ENCODE measurements around the gene BANF1. TPM values are rescaled to one million over a fixed set of nuclear protein-coding genes. Genes with fewer than 3 reads are reported as not detected.

The BANF1 gene
- total and polyA plus RNA-seq, 2 of the 13 experiments (the other 11 are each of a cell fraction or from before 2014, with no cell fraction given), result 40.5 to 86.5 TPM

- TF ChIP-seq ZBTB25 (CRISPR knock-in tag; IDR thresholded peaks at IDR 0.05), result no peak
- TF ChIP-seq ZNF30 (CRISPR knock-in tag; IDR thresholded peaks at IDR 0.05), result no peak
- TF ChIP-seq ZNF124 (CRISPR knock-in tag; IDR thresholded peaks at IDR 0.05), result no peak
- no peak for TF ChIP-seq ZSCAN29 (CRISPR knock-in tag; conservative IDR thresholded peaks at IDR 0.05)
- peak in 1 of 2 experiments; percentile 76; a peak in 3 of 4 replicates for TF ChIP-seq POLR2A (IDR thresholded peaks at IDR 0.05; ENCODE audit: insufficient read depth in 1 of 2, low read depth in 2 of 2, low read length in 2 of 2)
- no peak for TF ChIP-seq HNRNPH1 (optimal IDR thresholded peaks at IDR 0.05; ENCODE audit: low read depth, low read length)
- TF ChIP-seq FOSL1 (CRISPR knock-in tag; IDR thresholded peaks at IDR 0.05; ENCODE audit: borderline replicate concordance), result no peak
- no peak for TF ChIP-seq ZNF737 (CRISPR knock-in tag; IDR thresholded peaks at IDR 0.05; ENCODE audit: borderline replicate concordance)
- TF ChIP-seq MATR3 (CRISPR knock-in tag; IDR thresholded peaks at IDR 0.05), result no peak
- no peak for TF ChIP-seq ZBTB14 (CRISPR knock-in tag; IDR thresholded peaks at IDR 0.05)
- TF ChIP-seq ZNF552 (CRISPR knock-in tag; IDR thresholded peaks at IDR 0.05; ENCODE audit: borderline replicate concordance), result no peak
- TF ChIP-seq PHF20 (CRISPR knock-in tag; IDR thresholded peaks at IDR 0.05), result no peak
- TF ChIP-seq ZSCAN5A (CRISPR knock-in tag; IDR thresholded peaks at IDR 0.05; ENCODE audit: borderline replicate concordance), result no peak
- TF ChIP-seq YEATS4 (CRISPR knock-in tag; IDR thresholded peaks at IDR 0.05; ENCODE audit: borderline replicate concordance), result no peak
- TF ChIP-seq DNMT1 (CRISPR knock-in tag; IDR thresholded peaks at IDR 0.05), result no peak
- no peak for TF ChIP-seq ZNF644 (CRISPR knock-in tag; IDR thresholded peaks at IDR 0.05; ENCODE audit: low read depth)
- 0 out of 2 replicates have a peak, but pooled peaks have one; percentile 11 for TF ChIP-seq ZNF747 (CRISPR knock-in tag; IDR thresholded peaks at IDR 0.05; ENCODE audit: borderline replicate concordance)
- no peak for TF ChIP-seq HOMEZ (CRISPR knock-in tag; IDR thresholded peaks at IDR 0.05; ENCODE audit: low read depth)
- no peak for TF ChIP-seq DBP (CRISPR knock-in tag; IDR thresholded peaks at IDR 0.05; ENCODE audit: not compliant biosample characterization)
- no peak for TF ChIP-seq SRSF1 (optimal IDR thresholded peaks at IDR 0.05; ENCODE audit: low read depth, low read length)
- 0 out of 2 replicates have a peak, but pooled peaks have one; percentile 31 for TF ChIP-seq ZBTB26 (CRISPR knock-in tag; IDR thresholded peaks at IDR 0.05; ENCODE audit: borderline replicate concordance)
- no peak for TF ChIP-seq ETV5 (CRISPR knock-in tag; IDR thresholded peaks at IDR 0.05; ENCODE audit: borderline replicate concordance)
- no peak for TF ChIP-seq GATAD2A (CRISPR knock-in tag; IDR thresholded peaks at IDR 0.05)
- TF ChIP-seq PCBP1 (IDR thresholded peaks at IDR 0.05; ENCODE audit: borderline replicate concordance, low read depth, low read length), result no peak
- TF ChIP-seq DMAP1 (CRISPR knock-in tag; IDR thresholded peaks at IDR 0.05), result no peak; the same call in 1 of the 2 replicates
Observed at GRCh38 chr11:66002648-66003225, 434 bp downstream of the BANF1 start (continued).

Data from HepG2 (cell line).